ENCODE data around the gene RALGAPB.
"Not testable (repeated sequence)": the region's sequence is repeated elsewhere in the genome, so short reads cannot be mapped to it uniquely, and the experiment has no call there.

The RALGAPB gene

DNA sequence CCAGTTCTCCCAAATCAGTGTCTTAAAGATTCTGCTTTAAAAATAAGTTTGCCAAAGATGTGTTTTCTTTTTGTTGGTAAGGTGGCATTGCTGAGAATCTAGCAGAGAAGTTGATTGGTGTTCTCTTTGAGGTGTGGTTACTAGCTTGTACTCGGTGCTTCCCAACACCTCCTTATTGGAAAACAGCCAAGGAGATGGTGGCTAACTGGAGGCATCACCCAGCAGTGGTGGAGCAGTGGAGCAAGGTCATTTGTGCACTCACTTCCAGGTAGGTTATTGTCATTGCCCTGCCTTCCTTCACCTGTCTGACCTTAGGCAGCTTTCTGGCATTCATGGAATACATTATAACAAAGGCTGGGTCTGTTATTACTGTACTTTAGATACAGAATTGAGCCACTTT is 26.7 kb downstream of the RALGAPB start:
- TF ChIP-seq, protein P1, sequence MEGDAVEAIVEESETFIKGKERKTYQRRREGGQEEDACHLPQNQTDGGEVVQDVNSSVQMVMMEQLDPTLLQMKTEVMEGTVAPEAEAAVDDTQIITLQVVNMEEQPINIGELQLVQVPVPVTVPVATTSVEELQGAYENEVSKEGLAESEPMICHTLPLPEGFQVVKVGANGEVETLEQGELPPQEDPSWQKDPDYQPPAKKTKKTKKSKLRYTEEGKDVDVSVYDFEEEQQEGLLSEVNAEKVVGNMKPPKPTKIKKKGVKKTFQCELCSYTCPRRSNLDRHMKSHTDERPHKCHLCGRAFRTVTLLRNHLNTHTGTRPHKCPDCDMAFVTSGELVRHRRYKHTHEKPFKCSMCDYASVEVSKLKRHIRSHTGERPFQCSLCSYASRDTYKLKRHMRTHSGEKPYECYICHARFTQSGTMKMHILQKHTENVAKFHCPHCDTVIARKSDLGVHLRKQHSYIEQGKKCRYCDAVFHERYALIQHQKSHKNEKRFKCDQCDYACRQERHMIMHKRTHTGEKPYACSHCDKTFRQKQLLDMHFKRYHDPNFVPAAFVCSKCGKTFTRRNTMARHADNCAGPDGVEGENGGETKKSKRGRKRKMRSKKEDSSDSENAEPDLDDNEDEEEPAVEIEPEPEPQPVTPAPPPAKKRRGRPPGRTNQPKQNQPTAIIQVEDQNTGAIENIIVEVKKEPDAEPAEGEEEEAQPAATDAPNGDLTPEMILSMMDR (conservative IDR thresholded peaks at IDR 0.05) = no peak
- no peak overlapping the region for H3K27ac ChIP-seq

DNA sequence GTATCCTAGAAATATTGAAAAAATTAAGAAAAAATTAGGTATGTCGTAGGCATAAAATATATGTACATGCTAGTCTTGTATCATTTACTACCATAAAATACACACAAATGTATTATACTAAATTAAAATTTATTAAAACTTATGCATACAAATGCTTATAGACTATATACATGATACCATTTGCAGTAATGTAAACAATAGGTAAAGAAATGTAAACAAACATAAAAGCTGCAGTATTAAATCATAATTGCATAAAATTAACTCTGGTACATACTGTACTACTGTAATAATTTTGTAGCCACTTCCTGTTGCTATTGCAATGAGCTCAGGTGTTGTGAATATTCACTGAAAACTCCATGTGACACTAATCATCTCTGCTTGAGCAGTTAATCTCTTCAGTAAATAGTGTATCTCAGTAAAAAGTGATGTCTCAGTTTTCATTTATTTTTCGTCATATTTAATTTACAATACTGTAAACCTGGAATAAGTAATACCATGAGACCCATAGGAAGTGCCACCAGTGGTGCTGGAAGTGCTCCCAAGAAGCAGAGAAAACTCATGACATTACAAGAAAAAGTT is 29.3 kb downstream of the RALGAPB start:
- TF ChIP-seq, protein P1 (conservative IDR thresholded peaks at IDR 0.05) = no peak
- peak overlapping the region; percentile 45 for H3K27ac ChIP-seq

DNA sequence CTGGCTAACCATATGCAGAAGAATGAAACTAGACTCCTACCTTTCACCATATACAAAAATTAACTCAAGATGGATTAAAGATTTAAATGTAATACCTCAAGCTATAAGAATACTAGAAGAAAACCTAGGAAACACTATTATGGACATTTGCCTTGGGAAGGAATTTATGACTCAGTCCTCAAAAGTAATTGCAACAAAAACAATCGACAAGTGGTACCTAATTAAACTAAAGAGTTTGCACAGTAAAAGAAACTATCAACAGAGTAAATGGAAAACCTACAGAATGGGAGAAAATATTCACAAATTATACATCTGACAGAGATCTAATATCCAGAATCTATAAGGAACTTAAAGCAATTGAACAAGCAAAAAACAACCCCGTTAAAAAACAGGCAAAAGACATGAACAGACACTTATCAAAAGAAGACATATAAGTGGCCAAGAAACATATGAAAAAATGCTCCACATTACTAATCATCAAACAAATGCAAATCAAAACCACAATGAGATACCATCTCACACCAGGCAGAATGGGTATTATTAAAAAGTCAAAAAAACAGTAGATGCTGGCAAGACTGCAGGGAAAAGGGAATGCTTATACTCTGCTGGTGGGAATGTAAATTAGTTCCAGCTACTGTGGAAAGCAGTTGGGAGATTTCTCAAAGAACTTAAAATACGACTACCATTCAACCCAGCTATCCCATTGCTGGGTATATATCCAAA is 31.9 kb downstream of the RALGAPB start:
- no peak overlapping the region for H3K27ac ChIP-seq
- TF ChIP-seq, protein P1 (conservative IDR thresholded peaks at IDR 0.05) = no peak

DNA sequence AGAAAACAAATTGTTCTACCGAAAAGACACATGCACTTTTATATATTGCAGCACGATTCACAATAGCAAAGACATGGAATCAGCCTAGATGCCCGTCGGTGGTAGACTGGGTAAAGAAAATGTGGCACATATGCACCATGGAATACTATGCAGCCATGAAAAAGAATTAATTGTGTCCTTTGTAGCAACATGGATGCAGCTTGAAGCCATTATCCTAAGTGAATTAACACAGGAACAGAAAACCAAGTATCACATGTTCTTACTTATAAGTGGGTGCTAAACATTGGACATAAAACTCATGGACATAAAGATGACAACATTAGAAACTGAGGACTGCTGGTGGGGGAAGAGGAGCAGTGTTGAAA is 32.4 kb downstream of the RALGAPB start:
- H3K27ac ChIP-seq = no peak overlapping the region
- TF ChIP-seq, protein P1 (conservative IDR thresholded peaks at IDR 0.05) = no peak

DNA sequence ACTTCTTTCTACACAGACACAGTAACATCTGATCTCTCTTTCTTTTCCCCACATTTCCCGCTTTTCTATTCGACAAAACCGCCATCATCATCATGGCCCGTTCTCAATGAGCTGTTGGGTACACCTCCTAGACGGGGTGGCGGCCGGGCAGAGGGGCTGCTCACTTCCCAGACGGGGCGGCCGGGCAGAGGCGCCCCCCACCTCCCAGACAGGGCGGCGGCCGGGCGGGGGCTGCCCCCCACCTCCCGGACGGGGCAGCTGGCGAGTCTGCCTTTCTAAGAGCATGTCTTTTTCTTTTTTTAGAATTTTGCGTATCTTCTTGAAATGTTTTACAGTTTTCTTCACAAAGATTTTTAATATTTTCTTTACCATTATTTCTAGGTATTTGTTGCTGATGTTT is 39.1 kb downstream of the RALGAPB start:
- H3K27ac ChIP-seq = not testable (repeated sequence)

DNA sequence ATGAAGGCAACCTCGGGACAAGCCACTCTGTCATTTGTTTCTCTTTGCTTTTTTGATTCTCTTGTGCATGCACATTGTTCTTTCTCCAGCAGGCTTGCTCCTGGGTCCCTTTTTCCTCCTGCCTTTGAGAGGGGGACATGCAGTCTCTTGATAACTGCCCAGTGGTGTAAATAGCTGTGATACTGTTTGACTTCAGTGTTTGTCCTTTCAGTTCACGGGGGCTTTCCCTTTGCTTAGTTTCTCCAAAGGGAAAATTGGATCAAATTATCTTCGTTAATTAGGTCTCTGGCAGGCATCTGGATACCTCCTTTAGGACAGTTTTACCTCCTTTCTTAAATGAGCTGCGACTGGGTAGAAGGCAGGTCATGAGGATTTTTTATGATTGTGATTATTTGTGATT is 41.5 kb downstream of the RALGAPB start:
- TF ChIP-seq, protein P1 (conservative IDR thresholded peaks at IDR 0.05) = no peak
- peak overlapping the region; percentile 68 for H3K27ac ChIP-seq

DNA sequence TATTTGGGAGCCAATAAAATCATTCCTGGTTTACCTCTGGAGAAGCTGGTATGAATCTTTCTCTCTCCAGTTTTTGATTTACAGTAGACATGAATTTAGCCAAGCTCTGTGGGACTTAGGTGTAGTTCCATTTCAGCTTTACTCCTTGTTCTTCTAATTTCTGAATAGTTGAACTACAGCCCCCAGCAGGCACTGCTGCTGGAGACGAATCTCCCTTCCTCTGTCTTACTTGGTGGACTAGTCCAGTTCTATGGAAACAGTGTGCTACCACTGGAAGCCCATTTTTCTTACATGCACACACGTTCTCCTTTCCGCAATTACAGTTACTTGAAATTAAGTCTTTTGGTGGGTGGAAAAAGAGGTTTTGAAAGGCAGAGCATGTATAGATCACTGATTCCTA is 42.3 kb downstream of the RALGAPB start:
- TF ChIP-seq, protein P1 (conservative IDR thresholded peaks at IDR 0.05) = no peak
- peak overlapping the region; percentile 68 for H3K27ac ChIP-seq

DNA sequence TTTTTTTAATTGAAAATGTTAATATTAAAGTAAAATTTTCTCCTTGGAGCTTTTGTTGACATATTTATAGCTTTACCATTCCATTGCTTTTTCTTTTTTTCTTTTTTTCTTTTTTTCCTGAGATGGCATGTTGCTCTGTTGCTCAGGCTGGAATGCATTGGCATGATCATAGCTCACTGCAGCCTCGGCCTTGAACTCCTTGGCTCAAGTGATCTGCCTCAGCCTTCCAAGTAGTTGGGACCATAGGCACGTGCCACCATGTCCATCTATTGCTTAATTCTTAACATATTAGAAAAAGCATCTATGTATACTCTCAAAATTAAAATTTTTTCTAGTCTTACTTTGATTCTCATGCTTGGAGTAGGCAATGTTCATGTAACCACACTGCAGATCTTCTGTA is 43.0 kb downstream of the RALGAPB start:
- no peak overlapping the region for H3K27ac ChIP-seq
- TF ChIP-seq, protein P1 (conservative IDR thresholded peaks at IDR 0.05) = no peak

All from VCaP (cell line).